ENCODE results near the gene DDX5. TPM values are rescaled to one million over a fixed set of nuclear protein-coding genes. Genes with fewer than 3 reads are reported as not detected.
A peak's percentile ranks its signal among the peaks of the same experiment; 100 is the strongest.

Gene DDX5
- total and polyA plus RNA-seq, 2 donors (not counting 1 experiment from before 2014, with no cell fraction given), result 1,560 to 2,167 TPM

DNA sequence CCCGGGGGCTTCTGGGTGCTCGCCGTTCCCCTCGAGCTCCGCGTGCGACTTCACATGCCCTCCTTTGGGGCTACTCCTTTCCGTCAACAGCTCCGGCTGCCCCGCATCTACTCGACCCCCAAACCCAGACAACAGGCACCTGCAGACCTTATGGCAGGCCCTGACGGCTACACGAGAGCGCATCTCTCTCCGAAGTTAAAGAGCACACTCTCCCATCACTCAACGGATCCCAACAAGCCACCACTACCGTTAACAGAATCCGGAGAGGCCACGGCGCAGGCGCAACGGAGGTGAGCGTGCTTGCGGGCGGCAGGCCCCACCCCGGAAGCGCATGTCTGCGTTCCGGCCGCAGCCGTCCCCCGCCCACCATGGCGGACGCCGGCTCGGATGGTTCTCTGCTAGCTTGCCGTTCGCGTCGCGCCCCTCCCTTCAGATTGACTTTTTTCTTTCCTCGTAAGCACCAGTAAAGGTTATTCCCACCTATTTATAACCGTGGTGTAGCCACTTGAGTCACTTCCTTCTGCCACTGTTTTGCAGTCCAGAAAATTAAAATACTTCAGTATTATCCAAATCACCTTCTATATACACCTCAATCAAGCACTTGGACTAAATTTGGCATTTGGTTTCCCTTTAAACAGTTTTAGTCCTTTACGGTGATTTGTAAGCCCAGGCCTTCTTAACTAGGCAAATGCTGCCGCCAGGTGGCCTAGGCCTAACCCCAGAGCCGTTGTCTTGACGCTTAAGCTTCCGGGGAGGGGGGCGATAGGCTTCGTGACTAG is 9.1 kb downstream of the DDX5 start, which contains the start of gene POLG2:
TSS of gene POLG2 (minus strand) at position 269 of the 779 bp plus-strand sequence. CDS start at position 183, 86 bp downstream.
- H3K9me3 Mint-ChIP-seq (ENCODE audit: insufficient read depth), result no peaks in the 10 kb centered on the region
- Histone ChIP-seq H3K36me3 (replicated peaks in 1 of 2; ENCODE audit: control extremely low read depth in 1 of 2, control insufficient read depth in 1 of 2, extremely low read depth in 1 of 2, insufficient read depth in 2 of 2, low read length in 1 of 2) (peaks cover 4 to 38% of the 10 kb centered on the region in 2 experiments), H2AFZ (ENCODE audit: insufficient read depth, low read depth, low read length, poor library complexity, severe bottlenecking) (peak within 1 kb of the TSS; percentile 61), H4K20me1 (ENCODE audit: control insufficient read depth, insufficient read depth, low read length, poor library complexity, severe bottlenecking) (peaks cover 32% of the 10 kb centered on the region), H3K79me2 (ENCODE audit: control insufficient read depth, insufficient read depth, low read length) (peaks cover 40% of the 10 kb centered on the region), H3K4me1 (ENCODE audit: control insufficient read depth in 2 of 2, insufficient read depth in 2 of 2, low read length in 2 of 2) (peaks cover 29% of the 10 kb centered on the region in 2 donors), H3K9ac (ENCODE audit: low read length) (peak within 1 kb of the TSS; percentile 70), H3K27ac (ENCODE audit: low read length in 2 of 2) (peak within 1 kb of the TSS; percentile 76 to 82), H3K27me3 (replicated peaks in 1 of 4; ENCODE audit: control extremely low read depth in 1 of 4, control insufficient read depth in 3 of 4, insufficient read depth in 4 of 4, low read length in 3 of 4) (no peaks in the 10 kb centered on the region), H3K4me2 (replicated peaks; ENCODE audit: low read depth, low read length, poor library complexity, severe bottlenecking) (peak within 1 kb of the TSS; percentile 80), H3K4me3 (ENCODE audit: control extremely low read depth in 1 of 5, extremely low read depth in 1 of 5, insufficient read depth in 1 of 5, low read depth in 2 of 5, low read length in 4 of 5) (peak within 1 kb of the TSS; percentile 71 to 90 (median 74)), H3K9me3 (ENCODE audit: control extremely low read depth in 1 of 3, control insufficient read depth in 2 of 3, insufficient read depth in 1 of 3, low read length in 2 of 3) (no peaks in the 10 kb centered on the region)
- ChIA-PET POLR2A (interaction anchor here (0.9 to 4.6 kb wide), 6 partner anchors 9 to 84 kb away, joined by 3 to 97 read pairs (median 6); partner anchors contain the start of genes CEP95 and DDX5), CTCF (interaction anchor here (1.4 to 6.9 kb wide), 5 partner anchors 9 to 152 kb away, joined by 3 to 112 read pairs (median 8); partner anchors contain the start of genes CEP95, DDX5 and MILR1)
- TF ChIP-seq, protein P1, sequence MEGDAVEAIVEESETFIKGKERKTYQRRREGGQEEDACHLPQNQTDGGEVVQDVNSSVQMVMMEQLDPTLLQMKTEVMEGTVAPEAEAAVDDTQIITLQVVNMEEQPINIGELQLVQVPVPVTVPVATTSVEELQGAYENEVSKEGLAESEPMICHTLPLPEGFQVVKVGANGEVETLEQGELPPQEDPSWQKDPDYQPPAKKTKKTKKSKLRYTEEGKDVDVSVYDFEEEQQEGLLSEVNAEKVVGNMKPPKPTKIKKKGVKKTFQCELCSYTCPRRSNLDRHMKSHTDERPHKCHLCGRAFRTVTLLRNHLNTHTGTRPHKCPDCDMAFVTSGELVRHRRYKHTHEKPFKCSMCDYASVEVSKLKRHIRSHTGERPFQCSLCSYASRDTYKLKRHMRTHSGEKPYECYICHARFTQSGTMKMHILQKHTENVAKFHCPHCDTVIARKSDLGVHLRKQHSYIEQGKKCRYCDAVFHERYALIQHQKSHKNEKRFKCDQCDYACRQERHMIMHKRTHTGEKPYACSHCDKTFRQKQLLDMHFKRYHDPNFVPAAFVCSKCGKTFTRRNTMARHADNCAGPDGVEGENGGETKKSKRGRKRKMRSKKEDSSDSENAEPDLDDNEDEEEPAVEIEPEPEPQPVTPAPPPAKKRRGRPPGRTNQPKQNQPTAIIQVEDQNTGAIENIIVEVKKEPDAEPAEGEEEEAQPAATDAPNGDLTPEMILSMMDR (IDR thresholded peaks at IDR 0.05), result peak; percentile 55
- TF ChIP-seq EZH2 (IDR thresholded peaks at IDR 0.05; ENCODE audit: borderline replicate concordance, insufficient read depth, low read depth, low read length, poor library complexity, severe bottlenecking), result no peak
- H3K27me3 Mint-ChIP-seq, result no peaks in the 10 kb centered on the region
- intact Hi-C loops (cut with micrococcal nuclease), result loop anchor here (1.0 to 5.0 kb wide), 7 partner anchors 9 to 565 kb away; partner anchors contain the start of genes CD79B, CEP95, DDX5 and SMURF2
- under 1% methylated on average over 48 of the region's 50 CpGs for WGBS (ENCODE audit: insufficient coverage)
- peak; percentile 86 for ATAC-seq (ENCODE audit: low read depth)
- H3K4me1 Mint-ChIP-seq, result peaks cover 68% of the 10 kb centered on the region
- peak within 1 kb of the TSS; percentile 99 for H3K4me3 Mint-ChIP-seq
- peak; percentile 95 for DNase-seq
- H3K27ac Mint-ChIP-seq, result peak within 1 kb of the TSS; percentile 98
